ENCODE measurements around the gene FHIT.

DNA sequence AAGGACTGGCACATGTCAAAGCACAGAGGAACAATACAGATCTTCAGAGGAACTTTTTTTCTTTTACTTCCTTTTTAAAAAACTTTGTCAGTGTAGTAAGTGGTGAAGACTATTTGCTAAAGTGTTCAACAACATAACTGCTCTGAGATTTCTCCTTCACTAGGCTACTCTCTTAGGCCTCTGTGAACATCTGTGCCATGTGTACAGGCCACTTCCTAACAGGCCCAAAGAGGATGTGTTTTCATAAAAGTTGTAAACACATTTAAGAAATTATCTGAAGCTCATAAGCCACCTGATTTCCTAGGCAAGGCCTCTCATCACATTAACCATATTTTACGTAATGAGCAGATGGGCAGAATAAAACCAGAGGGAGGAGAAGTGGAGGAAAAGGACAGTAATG, 235.4 kb downstream of the FHIT start:
- TF ChIP-seq, protein P1, sequence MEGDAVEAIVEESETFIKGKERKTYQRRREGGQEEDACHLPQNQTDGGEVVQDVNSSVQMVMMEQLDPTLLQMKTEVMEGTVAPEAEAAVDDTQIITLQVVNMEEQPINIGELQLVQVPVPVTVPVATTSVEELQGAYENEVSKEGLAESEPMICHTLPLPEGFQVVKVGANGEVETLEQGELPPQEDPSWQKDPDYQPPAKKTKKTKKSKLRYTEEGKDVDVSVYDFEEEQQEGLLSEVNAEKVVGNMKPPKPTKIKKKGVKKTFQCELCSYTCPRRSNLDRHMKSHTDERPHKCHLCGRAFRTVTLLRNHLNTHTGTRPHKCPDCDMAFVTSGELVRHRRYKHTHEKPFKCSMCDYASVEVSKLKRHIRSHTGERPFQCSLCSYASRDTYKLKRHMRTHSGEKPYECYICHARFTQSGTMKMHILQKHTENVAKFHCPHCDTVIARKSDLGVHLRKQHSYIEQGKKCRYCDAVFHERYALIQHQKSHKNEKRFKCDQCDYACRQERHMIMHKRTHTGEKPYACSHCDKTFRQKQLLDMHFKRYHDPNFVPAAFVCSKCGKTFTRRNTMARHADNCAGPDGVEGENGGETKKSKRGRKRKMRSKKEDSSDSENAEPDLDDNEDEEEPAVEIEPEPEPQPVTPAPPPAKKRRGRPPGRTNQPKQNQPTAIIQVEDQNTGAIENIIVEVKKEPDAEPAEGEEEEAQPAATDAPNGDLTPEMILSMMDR (IDR thresholded peaks at IDR 0.05; ENCODE audit: low read depth, low read length, poor library complexity, severe bottlenecking) = no peak
- no peak for TF ChIP-seq EZH2phosphoT487 (IDR thresholded peaks at IDR 0.05; ENCODE audit: borderline replicate concordance, low read length)
